VCaP (cell line): Measurements from ENCODE around the gene PHYHD1.

Source experiments
- H3K27ac ChIP-seq: fragments of 450-650 bp; 2 replicates; pipeline ENCODE4 v1.5.1; 2017
- TF ChIP-seq, protein P1 (sequence below): fragments of 450-650 bp; conservative IDR thresholded peaks from 2 replicates; pipeline ENCODE4 v1.5.1; 2017; ENCODE audit warnings: mild to moderate bottlenecking, moderate library complexity

PHYHD1 gene

DNA sequence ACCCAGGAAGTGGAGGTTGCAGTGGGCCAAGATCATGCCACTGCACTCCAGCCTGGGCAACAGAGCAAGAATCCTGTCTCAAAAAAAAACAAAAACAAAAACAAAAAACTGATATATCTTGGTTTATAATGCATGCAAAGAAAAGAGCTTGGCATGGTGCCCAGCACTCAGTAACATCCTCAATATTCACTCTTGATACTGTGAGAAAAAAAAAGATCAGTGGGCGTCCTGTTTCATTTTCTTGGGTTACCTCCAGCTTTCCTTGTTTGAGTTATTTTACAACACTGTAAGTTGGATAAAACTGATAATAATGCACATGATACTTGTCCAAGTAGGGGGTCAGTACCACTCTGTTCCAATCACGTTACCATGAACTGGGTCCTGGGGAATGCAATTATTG, 7.8 kb downstream of the PHYHD1 start:
- H3K27ac ChIP-seq = peak overlapping the region; percentile 73

DNA sequence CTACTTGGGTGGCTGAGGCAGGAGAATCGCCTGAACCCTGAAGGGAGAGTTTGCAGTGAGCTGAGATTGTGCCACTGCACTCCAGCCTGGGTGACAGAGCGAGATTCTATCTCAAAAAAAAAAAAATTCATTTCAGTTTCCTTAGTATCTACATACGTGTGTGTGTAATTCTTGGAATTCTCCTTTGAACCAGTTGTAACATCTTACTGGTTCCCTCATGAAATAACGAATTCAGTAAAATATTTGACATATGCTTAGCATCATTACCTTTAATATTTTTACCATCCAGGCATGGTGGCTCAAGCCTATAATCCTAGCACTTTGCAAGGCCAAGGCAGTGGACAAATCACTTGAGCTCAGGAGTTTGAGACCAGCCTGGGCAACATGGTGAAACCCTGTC, 8.8 kb downstream of the PHYHD1 start:
- TF ChIP-seq, protein P1, sequence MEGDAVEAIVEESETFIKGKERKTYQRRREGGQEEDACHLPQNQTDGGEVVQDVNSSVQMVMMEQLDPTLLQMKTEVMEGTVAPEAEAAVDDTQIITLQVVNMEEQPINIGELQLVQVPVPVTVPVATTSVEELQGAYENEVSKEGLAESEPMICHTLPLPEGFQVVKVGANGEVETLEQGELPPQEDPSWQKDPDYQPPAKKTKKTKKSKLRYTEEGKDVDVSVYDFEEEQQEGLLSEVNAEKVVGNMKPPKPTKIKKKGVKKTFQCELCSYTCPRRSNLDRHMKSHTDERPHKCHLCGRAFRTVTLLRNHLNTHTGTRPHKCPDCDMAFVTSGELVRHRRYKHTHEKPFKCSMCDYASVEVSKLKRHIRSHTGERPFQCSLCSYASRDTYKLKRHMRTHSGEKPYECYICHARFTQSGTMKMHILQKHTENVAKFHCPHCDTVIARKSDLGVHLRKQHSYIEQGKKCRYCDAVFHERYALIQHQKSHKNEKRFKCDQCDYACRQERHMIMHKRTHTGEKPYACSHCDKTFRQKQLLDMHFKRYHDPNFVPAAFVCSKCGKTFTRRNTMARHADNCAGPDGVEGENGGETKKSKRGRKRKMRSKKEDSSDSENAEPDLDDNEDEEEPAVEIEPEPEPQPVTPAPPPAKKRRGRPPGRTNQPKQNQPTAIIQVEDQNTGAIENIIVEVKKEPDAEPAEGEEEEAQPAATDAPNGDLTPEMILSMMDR = no peak
- H3K27ac ChIP-seq = peak overlapping the region; percentile 73; the same call in 1 of the 2 replicates

More for the DNA sequence above, 7.8 kb downstream of the PHYHD1 start:
- TF ChIP-seq, protein P1 = no peak

DNA sequence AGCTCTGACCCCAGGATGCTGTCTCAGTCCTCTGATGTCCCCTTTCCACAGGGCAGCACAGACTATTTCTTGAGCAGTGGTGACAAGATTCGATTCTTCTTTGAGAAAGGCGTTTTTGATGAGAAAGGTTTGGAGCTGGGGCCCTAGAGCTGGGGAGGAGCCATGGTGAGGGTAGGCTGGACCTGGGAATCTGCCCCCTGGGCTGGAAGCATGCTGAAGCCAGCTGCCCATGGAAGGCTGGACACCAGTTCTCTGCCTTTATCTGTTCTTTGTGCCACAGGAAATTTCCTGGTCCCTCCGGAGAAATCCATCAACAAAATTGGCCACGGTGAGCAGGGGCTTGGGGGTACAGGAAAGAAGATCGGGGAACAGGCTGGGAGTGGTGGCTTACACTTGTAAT, 12.9 kb downstream of the PHYHD1 start:
- H3K27ac ChIP-seq = no peak overlapping the region
- TF ChIP-seq, protein P1 = no peak

DNA sequence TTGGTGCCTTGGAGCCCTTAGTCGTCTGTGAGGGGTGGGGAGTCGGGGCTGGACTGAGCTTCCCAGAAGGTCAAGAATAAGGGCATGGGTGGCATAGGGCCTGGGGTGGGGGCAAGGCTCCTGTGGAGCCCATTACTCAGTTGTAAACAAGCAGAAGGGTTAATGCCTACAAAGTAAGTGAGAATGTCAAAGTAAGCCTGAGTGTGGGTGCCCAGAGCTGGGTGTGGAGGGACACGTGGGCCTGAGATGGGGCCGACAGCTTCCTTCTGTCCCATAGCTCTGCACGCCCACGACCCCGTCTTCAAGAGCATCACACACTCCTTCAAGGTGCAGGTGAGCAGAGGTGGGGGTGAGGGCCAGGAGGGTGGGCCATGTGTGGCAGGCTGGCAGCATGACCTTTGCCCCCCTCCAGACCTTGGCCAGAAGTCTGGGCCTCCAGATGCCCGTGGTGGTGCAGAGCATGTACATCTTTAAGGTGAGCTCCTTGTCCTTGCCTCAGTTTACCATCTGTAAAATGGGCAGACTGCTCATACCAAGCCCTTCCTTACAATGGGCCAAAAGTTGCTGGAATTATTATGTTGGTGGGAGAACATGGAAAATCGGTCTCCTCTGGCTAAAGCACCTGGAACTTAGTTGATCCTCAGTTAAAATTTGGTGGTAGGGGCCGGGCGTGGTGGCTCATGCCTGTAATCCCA, 15.5 kb downstream of the PHYHD1 start:
- TF ChIP-seq, protein P1 = no peak
- H3K27ac ChIP-seq = no peak overlapping the region

DNA sequence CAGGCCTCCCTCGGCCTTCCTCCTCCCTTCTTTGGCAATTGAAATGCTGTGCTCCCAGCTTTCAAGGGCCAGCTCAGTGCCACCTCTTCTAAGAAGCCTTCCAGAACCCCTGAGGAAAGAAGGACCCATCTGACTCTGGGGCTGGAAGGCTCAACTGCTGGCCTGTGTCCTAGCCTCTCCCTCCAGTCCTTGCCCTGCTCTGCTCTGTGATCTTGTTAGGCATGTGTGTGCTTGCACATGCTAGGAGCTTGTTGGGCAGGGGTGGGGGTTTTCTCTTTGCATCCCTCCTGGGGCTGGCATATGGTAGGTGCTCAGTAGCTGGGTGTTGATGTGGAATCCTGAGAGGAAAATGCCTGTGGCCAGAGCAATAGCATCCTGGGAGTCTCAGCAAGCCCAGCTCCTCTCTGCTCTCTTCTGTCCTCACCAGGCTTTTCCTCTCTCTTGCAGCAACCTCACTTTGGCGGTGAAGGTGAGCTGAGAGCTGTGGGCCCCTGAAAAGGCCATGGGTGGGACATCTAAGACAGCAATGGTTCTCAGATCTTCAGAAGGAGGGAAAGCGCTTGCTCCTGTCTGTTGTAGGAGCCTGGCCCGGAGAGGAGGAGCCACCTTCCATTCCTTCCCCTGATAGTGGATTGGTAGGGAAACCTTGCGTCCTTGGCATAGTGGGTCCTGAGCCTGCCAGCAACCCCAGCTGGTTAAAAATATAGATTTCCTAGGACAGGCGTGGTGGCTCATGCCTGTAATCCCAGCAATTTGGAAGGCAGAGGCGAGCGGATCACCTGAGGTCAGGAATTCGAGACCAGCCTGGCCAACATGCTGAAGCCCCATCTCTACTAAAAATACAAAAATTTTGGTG, 16.8 kb downstream of the PHYHD1 start:
- H3K27ac ChIP-seq = no peak overlapping the region
- TF ChIP-seq, protein P1 = no peak

DNA sequence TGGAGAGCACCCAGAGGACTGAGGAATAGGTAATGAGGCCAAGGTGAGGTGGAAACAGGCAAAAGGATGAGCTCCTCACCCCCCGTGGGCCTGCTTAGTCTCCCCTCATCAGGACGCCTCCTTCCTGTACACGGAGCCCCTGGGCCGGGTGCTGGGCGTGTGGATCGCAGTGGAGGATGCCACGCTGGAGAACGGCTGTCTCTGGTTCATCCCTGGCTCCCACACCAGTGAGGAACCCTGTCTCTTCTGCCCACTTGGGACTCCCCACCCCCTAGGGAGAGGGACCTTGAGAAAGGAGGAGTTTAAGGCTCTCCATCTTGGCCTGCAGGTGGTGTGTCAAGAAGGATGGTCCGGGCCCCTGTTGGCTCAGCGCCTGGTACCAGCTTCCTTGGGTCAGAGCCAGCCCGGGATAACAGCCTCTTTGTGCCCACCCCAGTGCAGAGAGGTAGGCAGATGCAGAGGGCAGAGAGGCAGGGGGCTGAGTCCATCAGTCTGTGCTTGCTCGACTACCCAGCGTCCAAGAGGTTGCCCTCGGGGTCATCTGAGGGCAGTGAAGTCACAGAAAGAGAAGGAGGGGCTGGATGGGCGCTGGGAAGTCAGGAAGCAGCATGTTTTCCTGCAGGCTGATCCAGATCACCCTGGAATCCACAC, 19.6 kb downstream of the PHYHD1 start:
- H3K27ac ChIP-seq = no peak overlapping the region
- TF ChIP-seq, protein P1 = no peak
